GM12878 (cell line): Measurements from ENCODE around the gene TPRN. TPM values are rescaled to one million over a fixed set of nuclear protein-coding genes. Genes with fewer than 3 reads are reported as not detected.
A peak's percentile ranks its signal among the peaks of the same experiment; 100 is the strongest.

Experiments
- ATAC-seq: fragments of 200-7000 bp; cut with Tn5 transposase; 3 replicates; pipeline ENCODE4 v1.9.1; 2020; ENCODE audit warnings: mild to moderate bottlenecking, moderate library complexity
- BruUV-seq: library from RNA; stranded (reverse); fragments of 400-500 nt; replicated peaks from 2 replicates; lab custom pipeline; 2021; lab: Mats Ljungman, UMichigan
- CTCF ChIA-PET: fragments of 300-600 bp; sonication (Branson Sonifier 250); formaldehyde crosslinking; extraction: SDS; loops from one replicate; lab custom pipeline; 2021; ENCODE audit warnings: inconsistent platforms; lab: Yijun Ruan, JAX
- POLR2A ChIA-PET: fragments of 350-600 bp; formaldehyde crosslinking; extraction: SDS; loops from one replicate; lab custom pipeline; 2021; ENCODE audit warnings: inconsistent platforms; lab: Charles Lee
- RAD21 ChIA-PET: fragments of 300-600 bp; sonication (Branson Sonifier 250); formaldehyde crosslinking; loops from one replicate; lab custom pipeline; 2023; ENCODE audit warnings: antibody characterized with exemption; ENCODE audit not compliant: unreplicated experiment; lab: Charles Lee
- SMC1A ChIA-PET: fragments of 300-600 bp; sonication (Branson Sonifier 250); formaldehyde crosslinking; loops from one replicate; lab custom pipeline; 2023; ENCODE audit not compliant: unreplicated experiment, uncharacterized antibody; lab: Charles Lee
- DNase-seq: peaks from one replicate; pipeline ENCODE4 v3.0.0-alpha.2; 2011; ENCODE audit warnings: low read depth, low spot score
- FAIRE-seq: peaks from 3 replicates; lab custom pipeline; 2011; peaks lifted over from hg19 to GRCh38; lab: Jason Lieb, UNC
- H2AFZ ChIP-seq: 2 replicates; pipeline ENCODE4 v1.6.0; 2011; ENCODE audit warnings: low read depth, low read length, control low read depth; ENCODE audit not compliant: control insufficient read depth
- H3K27ac ChIP-seq: 2 replicates; pipeline ENCODE4 v1.5.1; 2011; ENCODE audit warnings: control low read depth; ENCODE audit not compliant: control insufficient read depth, insufficient read depth
- H3K27me3 ChIP-seq, 2 experiments: replicated peaks in 1 of 2; 2 replicates each; pipeline versions ENCODE4 v1.6.0 to v1.6.1; 2011; ENCODE audit warnings: low read length in 1 of 2; ENCODE audit not compliant: control insufficient read depth in 2 of 2, insufficient read depth in 2 of 2
- H3K36me3 ChIP-seq, 2 experiments: 2 replicates each; pipeline ENCODE4 v1.5.1; 2011; ENCODE audit warnings: low read length in 1 of 2; ENCODE audit not compliant: control insufficient read depth in 2 of 2, insufficient read depth in 2 of 2
- H3K4me1 ChIP-seq: 2 replicates; pipeline ENCODE4 v1.6.1; 2011; ENCODE audit warnings: mild to moderate bottlenecking, low read length, moderate library complexity, mixed read lengths; ENCODE audit not compliant: control insufficient read depth, insufficient read depth
- H3K4me2 ChIP-seq: 2 replicates; pipeline ENCODE4 v1.6.0; 2011; ENCODE audit warnings: control low read depth; ENCODE audit not compliant: control insufficient read depth, insufficient read depth
- H3K4me3 ChIP-seq: fragments of 200-600 bp; sonication (generic); 2 replicates; pipeline ENCODE4 v1.5.1; 2016
- H3K79me2 ChIP-seq: 2 replicates; pipeline ENCODE4 v1.6.0; 2011; ENCODE audit warnings: low read length; ENCODE audit not compliant: control insufficient read depth, insufficient read depth
- H3K9ac ChIP-seq: 2 replicates; pipeline ENCODE4 v1.8.0; 2011; ENCODE audit warnings: low read length, control low read depth, mixed read lengths; ENCODE audit not compliant: control insufficient read depth, insufficient read depth
- H3K9me3 ChIP-seq: replicated peaks from 3 replicates; pipeline ENCODE4 v1.5.1; 2011; ENCODE audit warnings: mild to moderate bottlenecking, low read length; ENCODE audit not compliant: control insufficient read depth, insufficient read depth
- H4K20me1 ChIP-seq: 2 replicates; pipeline ENCODE4 v1.6.0; 2011; ENCODE audit not compliant: control insufficient read depth, insufficient read depth
- ASH2L ChIP-seq: fragments of 300-600, 200-600 bp; sonication (generic); IDR thresholded peaks from 2 replicates; pipeline ENCODE4 v1.6.1; 2017; ENCODE audit warnings: low read depth, mild to moderate bottlenecking, borderline replicate concordance
- BCL3 ChIP-seq: IDR thresholded peaks from 2 replicates; pipeline ENCODE4 v1.6.1; 2011; ENCODE audit warnings: borderline replicate concordance, low read depth, mild to moderate bottlenecking, moderate library complexity, low read length; ENCODE audit not compliant: insufficient read depth, poor library complexity, severe bottlenecking
- BHLHE40 ChIP-seq, 2 experiments: fragments of 450-650 bp in 1 of 2; IDR thresholded peaks; 2 replicates each; pipeline ENCODE4 v1.6.1; 2011 to 2017; ENCODE audit warnings: low read depth in 2 of 2, borderline replicate concordance in 1 of 2, improper control_type of control experiment in 1 of 2, low read length in 1 of 2, mild to moderate bottlenecking in 1 of 2
- CHD2 ChIP-seq: IDR thresholded peaks from 2 replicates; pipeline ENCODE4 v1.6.1; 2011; ENCODE audit warnings: low read depth, low read length, improper control_type of control experiment, borderline replicate concordance
- JUND ChIP-seq: IDR thresholded peaks from 2 replicates; pipeline ENCODE4 v1.6.1; 2012; ENCODE audit warnings: low read depth, mild to moderate bottlenecking, low read length, improper control_type of control experiment, moderate library complexity
- MAX ChIP-seq: IDR thresholded peaks from 2 replicates; pipeline ENCODE4 v1.6.1; 2012; ENCODE audit warnings: low read depth, low read length, improper control_type of control experiment
- SP1 ChIP-seq: IDR thresholded peaks from one replicate; pipeline ENCODE4 v1.6.1; 2011; ENCODE audit warnings: low read depth, low read length
- SUZ12 ChIP-seq: fragments of 200-600 bp; sonication (generic); IDR thresholded peaks from one replicate; pipeline ENCODE4 v1.6.1; 2018; ENCODE audit warnings: antibody characterized with exemption, mild to moderate bottlenecking; ENCODE audit not compliant: unreplicated experiment
- WGBS: methylation state at CpG from one replicate; pipeline ENCODE4 v1.1.6; 2016; ENCODE audit warnings: low lambda C conversion rate; ENCODE audit not compliant: insufficient replicate concordance, insufficient coverage; ENCODE audit errors: missing lambda C conversion rate; 5-methylcytosine and 5-hydroxymethylcytosine counted together
- in situ Hi-C: fragments of 300-500 bp; cut with MboI; formaldehyde crosslinking; loops from 9 replicates; pipeline ENCODE4 v1.14.3; 2018; ENCODE audit warnings: mixed read lengths
- intact Hi-C: fragments of 100-400 bp; cut with micrococcal nuclease; formaldehyde crosslinking; loops from one replicate; pipeline ENCODE4 v1.14.2; 2022; ENCODE audit not compliant: unreplicated experiment
- polyA plus RNA-seq, 11 experiments: library from polyadenylated mRNA; depleted of rRNA in 4 of 11; unstranded in 6 of 11; stranded (reverse) in 5 of 11; fragments of >200 nt; fragmentation: Nextera tagmentation in 4 of 11; fragmentation: Illumina TruSeq in 1 of 11; extraction: Ambion mirVana in 4 of 11; extraction: Trizol in 1 of 11; gene quantifications; 1 replicate in 1 of 11; 2 replicates in 10 of 11; pipeline versions ENCODE4 v1.2.1 to v1.2.3, GENCODE V29; 2011 to 2016; ENCODE audit warnings: inconsistent platforms in 2 of 11, missing spikeins in 2 of 11, low read depth in 1 of 11
- total RNA-seq, 4 experiments: library from RNA; depleted of rRNA in 3 of 4; stranded (reverse); fragments of >200 nt in 3 of 4; fragmentation: Illumina TruSeq in 1 of 4; extraction: Trizol in 1 of 4; gene quantifications; 2 replicates each; pipeline versions ENCODE4 v1.2.1 to v1.2.3, GENCODE V29; 2013 to 2021

The TPRN gene
- total and polyA plus RNA-seq, 10 of the 15 experiments (the other 5 are each of a cell fraction or from before 2014, with no cell fraction given): 0.18 to 19.5 (median 3.1) TPM

- POLR2A ChIA-PET: interaction anchor here (0.9 to 4.4 kb wide), 6 partner anchors 10 to 82 kb away, joined by 3 to 37 read pairs (median 8); partner anchors contain the start of gene MAN1B1
- no peak for FAIRE-seq
- H3K4me2 ChIP-seq: peak overlapping the region; percentile 82
These were observed 32.0 kb downstream of the TPRN start for GRCh38 chr9:137168573-137168903.

More at GRCh38 chr9:137168573-137168903, 32.0 kb downstream of the TPRN start:
- ATAC-seq (peak; percentile 20), DNase-seq (no peak)
- CTCF ChIA-PET: interaction anchor here (1.4 kb wide), 1 partner anchor 38 kb away, joined by 3 read pairs; no protein-coding TSS in a partner anchor
- intact Hi-C loops: no loop called here
- no peaks in the 10 kb centered on the region for H3K9me3 ChIP-seq
- H4K20me1 ChIP-seq: no peaks in the 10 kb centered on the region
- BruUV-seq: no TSS peak
- no peak overlapping the region for H3K4me3 ChIP-seq
- RAD21 ChIA-PET: interaction anchor here (0.8 to 4.3 kb wide), 5 partner anchors 18 to 73 kb away, joined by 3 to 25 read pairs (median 3); no protein-coding TSS in a partner anchor
- no peak overlapping the region for H3K9ac ChIP-seq
- H3K27ac ChIP-seq: no peak overlapping the region
- SMC1A ChIA-PET: interaction anchor here (1.0 kb wide), 1 partner anchor 11 kb away, joined by 3 read pairs; no protein-coding TSS in a partner anchor
- in situ Hi-C loops: no loop called here
- H2AFZ ChIP-seq: no peak overlapping the region
- H3K27me3 ChIP-seq: peaks cover 0 to 8% of the 10 kb centered on the region in 2 experiments; a peak in 3 of 4 replicates
- no peaks in the 10 kb centered on the region for H3K36me3 ChIP-seq
- TF ChIP-seq MAX (peak; percentile 43; the same call in 1 of the 2 replicates), ASH2L (no peak), BHLHE40 (IDR thresholded peaks at IDR 0.05; ENCODE audit: borderline replicate concordance in 1 of 2, low read depth in 2 of 2, low read length in 1 of 2) (peak; percentile 26 to 71; a peak in 3 of 4 replicates), CHD2 (no peak), BCL3 (no peak), JUND (no peak), SP1 (no peak), SUZ12 (peak; percentile 88)
- peaks cover 8% of the 10 kb centered on the region; the same call in 1 of the 2 replicates for H3K4me1 ChIP-seq
- under 1% methylated on average over 19 of the region's 36 CpGs for WGBS
- H3K79me2 ChIP-seq: no peaks in the 10 kb centered on the region
